ENCODE results near the gene MYBPH.

The MYBPH gene

GRCh38 chr1:203187304-203187685 is 11.7 kb upstream of the MYBPH start:
- CTCF ChIA-PET = interaction anchor here (0.5 to 4.0 kb wide), 4 partner anchors 15 to 364 kb away, joined by 3 to 25 read pairs (median 4); no protein-coding TSS in a partner anchor
- POLR2A ChIA-PET (ENCODE audit: low non-redundant PET) = no interaction called here
- peak overlapping the region; percentile 65; the same call in 1 of the 2 replicates for H3K27ac ChIP-seq
- TF ChIP-seq CTCF (conservative IDR thresholded peaks at IDR 0.05; ENCODE audit: low read depth) = no peak
- no peak for DNase-seq (ENCODE audit: low spot score)

GRCh38 chr1:203186446-203187303 is 11.0 kb upstream of the MYBPH start, which contains the start of gene CHI3L1:
CHI3L1 (minus strand) TSS chr1:203186704; CDS start chr1:203186623, 81 bp downstream.
- CTCF ChIA-PET = interaction anchor here (0.7 to 4.0 kb wide), 5 partner anchors 14 to 365 kb away, joined by 3 to 25 read pairs (median 4); no protein-coding TSS in a partner anchor
- POLR2A ChIA-PET (ENCODE audit: low non-redundant PET) = no interaction called here
- H3K27ac ChIP-seq = peak within 1 kb of the TSS; percentile 65
- no peak for DNase-seq (ENCODE audit: low spot score)
- no peak for TF ChIP-seq CTCF (conservative IDR thresholded peaks at IDR 0.05; ENCODE audit: low read depth)

GRCh38 chr1:203186091-203186445 is 10.4 kb upstream of the MYBPH start:
- ChIA-PET CTCF (interaction anchor here (0.7 to 4.0 kb wide), 4 partner anchors 14 to 139 kb away, joined by 4 to 25 read pairs (median 4); no protein-coding TSS in a partner anchor), POLR2A (ENCODE audit: low non-redundant PET) (no interaction called here)
- H3K27ac ChIP-seq = peak overlapping the region; percentile 65
- no peak for DNase-seq (ENCODE audit: low spot score)
- TF ChIP-seq CTCF (conservative IDR thresholded peaks at IDR 0.05; ENCODE audit: low read depth) = no peak

GRCh38 chr1:203185585-203185984 is 10.0 kb upstream of the MYBPH start:
- ChIA-PET CTCF (interaction anchor here (0.7 to 4.0 kb wide), 6 partner anchors 13 to 1251 kb away, joined by 3 to 25 read pairs (median 4); no protein-coding TSS in a partner anchor), POLR2A (ENCODE audit: low non-redundant PET) (no interaction called here)
- TF ChIP-seq CTCF (conservative IDR thresholded peaks at IDR 0.05; ENCODE audit: low read depth) = no peak
- DNase-seq (ENCODE audit: low spot score) = no peak
- peak overlapping the region; percentile 65; the same call in 1 of the 2 replicates for H3K27ac ChIP-seq

GRCh38 chr1:203185061-203185461 is 9.4 kb upstream of the MYBPH start:
- TF ChIP-seq CTCF (conservative IDR thresholded peaks at IDR 0.05; ENCODE audit: low read depth) = no peak
- no peak for DNase-seq (ENCODE audit: low spot score)
- ChIA-PET POLR2A (ENCODE audit: low non-redundant PET) (no interaction called here), CTCF (interaction anchor here (0.7 to 4.0 kb wide), 5 partner anchors 13 to 1250 kb away, joined by 3 to 25 read pairs (median 4); no protein-coding TSS in a partner anchor)
- no peak overlapping the region for H3K27ac ChIP-seq

GRCh38 chr1:203184467-203184866 is 8.8 kb upstream of the MYBPH start:
- DNase-seq (ENCODE audit: low spot score) = no peak
- no peak for TF ChIP-seq CTCF (conservative IDR thresholded peaks at IDR 0.05; ENCODE audit: low read depth)
- POLR2A ChIA-PET (ENCODE audit: low non-redundant PET) = no interaction called here
- no peak overlapping the region for H3K27ac ChIP-seq
- CTCF ChIA-PET = interaction anchor here (1.4 to 4.0 kb wide), 3 partner anchors 12 to 32 kb away, joined by 8 to 25 read pairs (median 23); no protein-coding TSS in a partner anchor
